ENCODE data around the gene TMEM9.

The TMEM9 gene

DNA sequence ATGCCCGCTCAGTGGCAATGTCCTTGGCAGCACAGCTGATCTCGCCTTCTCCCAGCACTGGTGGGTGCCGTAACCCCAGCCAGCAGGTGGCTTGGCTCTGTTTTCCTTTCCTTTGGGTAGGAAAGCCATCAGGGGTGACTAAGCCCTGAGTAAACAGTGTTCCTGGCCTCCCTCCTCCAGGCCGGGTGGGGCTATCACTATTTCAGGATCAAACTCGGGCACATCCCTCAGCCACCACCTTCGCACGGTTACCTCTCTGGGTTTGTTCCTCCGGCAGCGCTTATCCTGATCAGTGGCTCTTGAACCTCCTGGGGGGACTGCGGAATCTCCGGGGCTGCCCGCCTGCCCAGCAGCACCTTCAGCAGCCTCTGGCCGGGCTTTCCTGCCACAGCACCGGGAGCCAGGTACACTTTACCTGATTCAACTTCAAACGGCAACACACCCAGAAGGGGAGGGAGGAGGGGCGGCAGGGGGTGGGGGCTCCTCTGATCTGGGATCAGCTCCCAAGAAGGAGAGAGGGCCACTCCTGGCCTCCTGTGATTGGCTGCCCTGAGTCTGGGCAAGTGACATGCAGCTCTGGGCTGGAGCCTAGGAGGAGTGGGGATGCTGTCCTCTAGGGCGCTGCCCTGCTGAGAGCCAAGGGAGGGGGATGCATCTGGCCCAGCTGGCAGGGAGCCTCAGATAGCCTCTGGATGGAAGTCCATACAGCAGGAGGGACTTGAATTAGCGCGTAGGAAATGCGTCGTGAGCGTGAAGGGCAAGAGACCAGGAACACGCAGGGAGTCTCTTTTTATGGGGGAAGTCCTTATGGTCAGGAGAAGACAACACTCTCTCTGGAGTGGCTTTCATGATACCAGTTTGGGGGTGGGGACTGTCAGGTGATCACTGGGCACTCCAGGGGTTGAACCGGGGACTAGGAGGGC, 27.2 kb downstream of the TMEM9 start, which contains the start of gene ASCL5:
Gene ASCL5, minus strand, starts transcription at position 353 of the 923 bp plus-strand sequence. CDS start 11,812 bp downstream, outside the sequence.
- DNase-seq (ENCODE audit: low spot score): no peak

- DNase-seq (ENCODE audit: low spot score): no peak
Observed at GRCh38 chr1:201126463-201126831, 27.8 kb downstream of the TMEM9 start.

GRCh38 chr1:201125800-201126199, 28.5 kb downstream of the TMEM9 start:
- DNase-seq (ENCODE audit: low spot score): no peak

GRCh38 chr1:201125019-201125418, 29.3 kb downstream of the TMEM9 start:
- DNase-seq (ENCODE audit: low spot score): no peak

GRCh38 chr1:201123866-201124265, 30.4 kb downstream of the TMEM9 start:
- no peak for DNase-seq (ENCODE audit: low spot score)

DNA sequence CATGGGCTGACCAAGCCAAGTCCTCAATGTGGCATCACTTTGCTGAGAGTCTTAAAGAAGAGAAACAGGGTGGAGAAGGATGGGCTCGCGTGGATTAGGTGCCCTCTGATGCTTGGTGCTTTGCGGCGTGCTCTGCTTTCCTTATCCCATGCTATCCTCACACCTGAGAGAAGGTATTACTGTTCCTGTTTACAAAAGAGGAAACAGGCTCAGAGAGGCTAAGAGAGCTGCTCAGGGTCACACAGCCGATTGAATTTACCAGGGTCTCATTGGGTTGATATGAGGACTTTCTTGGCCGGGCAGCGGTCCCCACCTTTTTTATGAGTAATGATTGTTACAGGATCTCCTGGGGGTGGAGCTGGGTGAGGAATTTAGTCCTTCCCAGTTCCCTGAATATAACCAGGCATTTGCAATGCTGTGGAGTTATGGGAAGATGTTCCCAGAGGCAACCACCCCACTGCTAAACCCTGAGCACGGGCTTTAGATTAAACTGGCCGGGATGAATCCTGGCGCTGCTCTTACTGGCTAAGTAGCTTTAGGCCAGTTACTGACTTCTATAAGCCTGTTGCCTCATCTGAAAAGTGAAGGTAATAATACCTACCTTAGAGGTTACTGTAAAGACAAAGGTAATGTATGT, 31.8 kb downstream of the TMEM9 start:
- DNase-seq (ENCODE audit: low spot score): no peak

DNA sequence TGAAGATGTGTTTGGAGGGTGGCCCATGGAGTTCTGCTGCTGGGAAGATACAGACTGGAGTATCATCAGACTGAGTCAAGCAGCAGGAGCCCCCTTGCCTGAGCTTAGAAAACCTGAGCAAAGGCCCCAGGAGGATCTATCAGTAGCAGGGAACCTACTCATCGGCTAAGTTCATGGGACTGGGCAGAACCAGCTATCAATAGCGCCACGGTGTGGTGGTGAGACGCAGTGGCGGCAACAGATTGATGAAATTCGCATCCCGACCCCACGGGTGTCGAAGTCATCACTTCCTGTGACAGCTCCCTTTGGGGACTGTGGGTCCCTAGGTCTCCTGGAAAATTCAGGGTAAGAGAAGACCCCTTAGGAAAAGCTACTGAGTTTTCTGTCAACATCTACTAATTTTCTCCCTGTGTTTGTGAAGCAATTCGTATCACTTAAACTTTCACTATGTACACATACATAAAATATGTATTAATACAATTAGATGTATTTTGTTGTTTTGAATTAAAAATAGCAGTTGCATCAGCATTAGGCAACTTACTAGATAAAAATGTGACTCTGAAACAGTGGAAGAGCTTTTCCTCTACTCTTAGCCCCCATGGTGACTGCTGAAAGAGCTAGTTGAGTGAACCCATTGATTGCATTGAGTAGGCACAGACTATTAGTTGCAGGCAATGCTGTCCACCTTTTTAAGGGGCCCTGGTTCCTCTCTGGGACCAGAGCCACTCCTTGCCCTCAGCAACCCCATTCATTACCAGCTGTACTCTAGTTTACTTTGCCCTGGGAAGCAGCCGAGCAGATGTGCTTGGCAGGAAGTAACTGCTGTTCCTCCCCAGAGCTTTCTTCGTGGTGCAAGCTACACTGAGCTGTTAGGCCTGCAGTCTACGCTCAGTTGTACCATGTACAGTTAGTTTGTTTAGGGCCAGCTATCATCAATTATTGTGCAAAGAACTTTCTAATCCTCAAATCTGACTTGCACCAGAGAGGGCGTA, 34.8 kb downstream of the TMEM9 start:
- peak; percentile 31 for DNase-seq (ENCODE audit: low spot score)

- no peak for DNase-seq (ENCODE audit: low spot score)
Observed at GRCh38 chr1:201116091-201116490, 38.2 kb downstream of the TMEM9 start.

- no peak for DNase-seq (ENCODE audit: low spot score)
Observed at GRCh38 chr1:201115390-201115937, 38.8 kb downstream of the TMEM9 start.

GRCh38 chr1:201114245-201115131, 39.8 kb downstream of the TMEM9 start:
- DNase-seq (ENCODE audit: low spot score): peak; percentile 87

DNA sequence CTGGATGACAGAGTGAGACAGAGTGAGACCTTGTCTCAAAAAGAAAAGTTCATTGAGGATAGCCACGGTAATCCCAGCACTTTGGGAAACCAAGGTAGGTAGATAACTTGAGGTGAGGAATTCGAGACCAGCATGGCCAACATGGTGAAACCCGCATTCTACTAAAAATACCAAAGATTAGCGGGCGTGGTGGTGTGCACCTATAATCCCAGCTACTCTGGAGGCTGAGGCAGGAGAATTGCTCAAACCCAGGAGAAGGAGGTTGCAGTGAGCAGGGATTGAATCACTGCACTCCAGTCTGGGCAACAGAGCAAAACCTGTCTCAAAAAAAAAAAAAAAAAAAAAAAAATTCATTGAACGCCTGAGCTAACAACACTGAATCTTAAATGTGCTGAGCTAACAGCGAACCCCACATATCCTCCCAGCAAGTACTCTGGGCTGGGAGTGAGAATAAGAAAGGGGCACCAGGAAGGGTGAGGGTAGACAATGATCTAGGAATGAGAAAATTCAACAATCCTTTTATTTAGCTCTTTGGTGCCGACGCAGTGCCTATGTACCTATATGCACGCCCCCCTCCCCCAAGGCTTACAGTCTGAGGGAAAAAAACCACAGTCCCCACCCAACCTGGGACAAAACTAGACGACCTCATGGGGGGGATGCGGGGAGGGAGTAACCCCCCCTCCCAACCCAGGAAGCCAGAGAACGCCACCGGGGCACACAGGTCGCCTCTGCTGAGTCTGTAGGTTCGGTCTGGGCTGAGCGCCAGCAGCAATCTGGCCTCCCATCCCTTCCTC, 40.6 kb downstream of the TMEM9 start:
- DNase-seq (ENCODE audit: low spot score): no peak

- no peak for DNase-seq (ENCODE audit: low spot score)
Observed at GRCh38 chr1:201112926-201113325, 41.3 kb downstream of the TMEM9 start.

- DNase-seq (ENCODE audit: low spot score): no peak
Observed at GRCh38 chr1:201112173-201112731, 42.0 kb downstream of the TMEM9 start, which contains the start of gene CACNA1S. CACNA1S (minus strand) TSS chr1:201112426; CDS start chr1:201112339, 87 bp downstream.

DNA sequence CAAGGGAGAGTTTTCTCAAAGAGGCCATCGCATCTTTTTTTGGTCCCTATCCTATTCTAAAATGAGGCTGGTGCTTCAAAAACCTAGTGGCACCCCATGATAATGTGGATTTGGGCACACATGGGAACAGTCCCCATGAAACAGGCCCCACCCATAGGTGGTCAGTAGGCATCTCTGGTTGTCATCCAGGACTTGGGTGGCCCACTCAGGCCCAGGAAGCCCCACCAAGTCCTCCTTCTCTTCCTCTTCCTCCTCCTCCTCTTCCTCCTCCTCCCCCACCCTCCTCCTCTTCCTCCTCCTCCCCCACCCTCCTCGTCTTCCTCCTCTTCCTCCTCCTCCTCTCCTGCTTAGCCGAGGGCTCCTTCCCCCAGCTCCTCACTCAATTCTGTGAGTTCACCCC, 42.6 kb downstream of the TMEM9 start:
- DNase-seq (ENCODE audit: low spot score): no peak

DNA sequence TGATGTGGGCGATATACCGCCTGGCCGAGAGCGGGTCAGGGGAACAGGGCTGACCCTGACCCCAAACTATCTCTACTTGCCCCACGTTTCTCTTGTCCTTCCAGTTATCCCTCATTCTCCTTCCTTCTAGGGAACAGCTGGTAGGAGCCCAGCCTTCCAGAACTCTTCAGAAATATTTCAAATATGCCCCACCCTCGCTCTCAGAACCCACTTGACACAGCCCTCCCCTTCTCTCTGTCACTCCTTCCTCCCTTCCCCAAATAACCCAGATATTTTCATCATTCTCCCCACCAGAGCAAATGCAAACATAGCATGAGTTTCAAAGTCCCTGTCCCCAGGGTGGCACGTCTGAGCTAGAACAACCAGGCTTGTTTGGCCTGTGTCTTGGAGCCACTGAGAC, 43.1 kb downstream of the TMEM9 start:
- no peak for DNase-seq (ENCODE audit: low spot score)

GRCh38 chr1:201110616-201111015, 43.7 kb downstream of the TMEM9 start:
- DNase-seq (ENCODE audit: low spot score): no peak

- DNase-seq (ENCODE audit: low spot score): no peak
Observed at GRCh38 chr1:201110138-201110537, 44.1 kb downstream of the TMEM9 start.

- no peak for DNase-seq (ENCODE audit: low spot score)
Observed at GRCh38 chr1:201109651-201110050, 44.6 kb downstream of the TMEM9 start.

- no peak for DNase-seq (ENCODE audit: low spot score)
Observed at GRCh38 chr1:201108614-201109013, 45.7 kb downstream of the TMEM9 start.
